A549 (cell line): ENCODE measurements around the gene MRPL14. TPM values are rescaled to one million over a fixed set of nuclear protein-coding genes. Genes with fewer than 3 reads are reported as not detected.

Experiments used
- ATAC-seq, 2 experiments: fragments of 200-7000 bp in 1 of 2; fragments of >200 bp in 1 of 2; cut with Nextera tagmentation in 1 of 2; cut with Tn5 transposase in 1 of 2; 3 replicates each; pipeline versions ENCODE4 v1.8.0 to v1.9.1; 2018 to 2020; ENCODE audit warnings: mild to moderate bottlenecking in 1 of 2, moderate library complexity in 1 of 2
- CTCF ChIA-PET: fragments of 300-600 bp; sonication (Branson Sonifier 250); formaldehyde crosslinking; extraction: SDS; loops from one replicate; lab custom pipeline; 2021; ENCODE audit warnings: antibody characterized with exemption, inconsistent platforms; lab: Yijun Ruan, JAX
- POLR2A ChIA-PET: fragments of 350-600 bp; formaldehyde crosslinking; extraction: SDS; loops from one replicate; lab custom pipeline; 2021; ENCODE audit warnings: antibody characterized with exemption, inconsistent platforms; lab: Yijun Ruan, JAX
- DNase-seq, 2 experiments: peaks; one replicate each; pipeline versions ENCODE4 v3.0.0 to v3.0.0-alpha.2; 2011 to 2016; ENCODE audit warnings: low read depth in 1 of 2, low spot score in 1 of 2
- FAIRE-seq: peaks from 2 replicates; lab custom pipeline; 2011; peaks lifted over from hg19 to GRCh38; lab: Jason Lieb, UNC
- H3K27ac ChIP-seq, 2 experiments: fragments of >200 bp; sonication (Bioruptor Twin); formaldehyde crosslinking; 3 replicates each; pipeline ENCODE4 v1.5.1; 2016 to 2017
- H3K4me1 ChIP-seq: fragments of >200 bp; sonication (Bioruptor Twin); formaldehyde crosslinking; 3 replicates; pipeline ENCODE4 v1.6.1; 2016
- H3K4me2 ChIP-seq: fragments of >200 bp; sonication (Bioruptor Twin); formaldehyde crosslinking; 3 replicates; pipeline ENCODE4 v1.6.1; 2016
- H3K4me3 ChIP-seq: fragments of >200 bp; sonication (Bioruptor Twin); formaldehyde crosslinking; 3 replicates; pipeline ENCODE4 v1.5.1; 2016
- H3K9me3 ChIP-seq: fragments of >200 bp; sonication (Bioruptor Twin); formaldehyde crosslinking; 3 replicates; pipeline ENCODE4 v1.6.1; 2016
- BHLHE40 ChIP-seq: IDR thresholded peaks from 2 replicates; pipeline ENCODE4 v1.6.1; 2012; ENCODE audit warnings: low read depth, low read length, inconsistent platforms
- CHD2 ChIP-seq: fragments of 150-350 bp; IDR thresholded peaks from 2 replicates; pipeline ENCODE4 v1.6.1; 2014; ENCODE audit warnings: low read length; ENCODE audit not compliant: partially characterized antibody
- E2F6 ChIP-seq: IDR thresholded peaks from 2 replicates; pipeline ENCODE4 v1.6.1; 2012; ENCODE audit warnings: low read depth, borderline replicate concordance
- FOSB ChIP-seq: fragments of 250-450 bp; sonication (Bioruptor Pico); IDR thresholded peaks from 2 replicates; pipeline ENCODE4 v1.5.0; 2020; ENCODE audit warnings: mild to moderate bottlenecking, moderate library complexity
- HDAC2 ChIP-seq: fragments of 200-600 bp; sonication (generic); IDR thresholded peaks from 2 replicates; pipeline ENCODE4 v1.6.1; 2016
- HEYL ChIP-seq: fragments of 250-450 bp; sonication (Bioruptor Pico); IDR thresholded peaks from 2 replicates; pipeline ENCODE4 v1.8.0; 2021; ENCODE audit warnings: mild to moderate bottlenecking, moderate library complexity
- HOXB13 ChIP-seq: fragments of 250-450 bp; sonication (Bioruptor Pico); IDR thresholded peaks from 2 replicates; pipeline ENCODE4 v1.5.0; 2020; ENCODE audit warnings: low read depth, mild to moderate bottlenecking, moderate library complexity
- JUN ChIP-seq, 2 experiments: fragments of >200 bp; sonication (Bioruptor Twin); formaldehyde crosslinking; IDR thresholded peaks; 2 replicates in 1 of 2; 3 replicates in 1 of 2; pipeline ENCODE4 v1.6.1; 2016 to 2017
- JUNB ChIP-seq: fragments of >200 bp; sonication (Bioruptor Twin); formaldehyde crosslinking; IDR thresholded peaks from 2 replicates; pipeline ENCODE4 v1.6.1; 2016
- KDM1A ChIP-seq: fragments of 200-600 bp; sonication (generic); IDR thresholded peaks from 2 replicates; pipeline ENCODE4 v1.6.1; 2016; ENCODE audit warnings: low read depth, mild to moderate bottlenecking
- KDM5A ChIP-seq: fragments of 200-600 bp; sonication (generic); IDR thresholded peaks from 2 replicates; pipeline ENCODE4 v1.6.1; 2016; ENCODE audit warnings: antibody characterized with exemption, mild to moderate bottlenecking
- MAFK ChIP-seq: fragments of 450-650 bp; IDR thresholded peaks from 2 replicates; pipeline ENCODE4 v1.6.1; 2014; ENCODE audit not compliant: partially characterized antibody
- MAX ChIP-seq: IDR thresholded peaks from 2 replicates; pipeline ENCODE4 v1.6.1; 2012
- MAZ ChIP-seq: fragments of 150-350 bp; IDR thresholded peaks from 2 replicates; pipeline ENCODE4 v1.6.1; 2014; ENCODE audit warnings: antibody characterized with exemption, low read depth, low read length, borderline replicate concordance
- PBX3 ChIP-seq: IDR thresholded peaks from 2 replicates; pipeline ENCODE4 v1.6.1; 2012
- REST ChIP-seq: fragments of 200-600 bp; sonication (generic); IDR thresholded peaks from 2 replicates; pipeline ENCODE4 v1.6.1; 2016; ENCODE audit warnings: antibody characterized with exemption, mild to moderate bottlenecking, moderate library complexity
- ZC3H11A ChIP-seq: fragments of 450-650 bp; IDR thresholded peaks from 2 replicates; pipeline ENCODE4 v1.6.1; 2014; ENCODE audit warnings: antibody characterized with exemption, mild to moderate bottlenecking
- ZFP36 ChIP-seq: fragments of 450-650 bp; IDR thresholded peaks from 2 replicates; pipeline ENCODE4 v1.6.1; 2014; ENCODE audit warnings: borderline replicate concordance; ENCODE audit not compliant: partially characterized antibody
- WGBS: methylation state at CpG from one replicate; pipeline ENCODE4 v1.1.6; 2017; ENCODE audit errors: missing lambda C conversion rate; 5-methylcytosine and 5-hydroxymethylcytosine counted together
- polyA plus RNA-seq, 4 experiments: library from polyadenylated mRNA; depleted of rRNA in 3 of 4; stranded (reverse); fragments of >200 nt; fragmentation: RNase III in 1 of 4; extraction: RNeasy Plus Mini Kit Qiagen cat#74134 plus additional on column Dnase treatment in 1 of 4; gene quantifications; 2 replicates in 3 of 4; 3 replicates in 1 of 4; pipeline ENCODE4 v1.2.3, GENCODE V29; 2011 to 2017

MRPL14 gene
- polyA plus RNA-seq, 2 of the 4 experiments (the other 2 are of a cell fraction): 47.1 to 55.3 TPM

GRCh38 chr6:44152533-44152932, 25.3 kb upstream of the MRPL14 start:
- ChIA-PET CTCF (interaction anchor here (0.7 to 1.7 kb wide), 11 partner anchors 9 to 68 kb away, joined by 3 to 8 read pairs (median 4); no protein-coding TSS in a partner anchor), POLR2A (no interaction called here)
- FAIRE-seq: no peak
- Histone ChIP-seq H3K4me2 (no peak overlapping the region), H3K4me3 (no peak overlapping the region), H3K9me3 (no peaks in the 10 kb centered on the region), H3K27ac (no peak overlapping the region), H3K4me1 (no peaks in the 10 kb centered on the region)
- ATAC-seq: no peak
- WGBS: 94% methylated on average over 9 of the region's 19 CpGs
- TF ChIP-seq MAZ (no peak), HDAC2 (no peak), ZFP36 (no peak), MAX (no peak), PBX3 (no peak), HEYL (no peak), BHLHE40 (no peak), ZC3H11A (no peak), CHD2 (no peak), FOSB (CRISPR knock-in tag) (no peak), HOXB13 (CRISPR knock-in tag) (no peak)
- DNase-seq: no peak

GRCh38 chr6:44152109-44152461, 24.8 kb upstream of the MRPL14 start:
- CTCF ChIA-PET: interaction anchor here (0.9 to 2.1 kb wide), 6 partner anchors 17 to 186 kb away, joined by 3 to 19 read pairs (median 4); no protein-coding TSS in a partner anchor
- DNase-seq (no peak), ATAC-seq (peak in 1 of 2 experiments; percentile 23; a peak in 3 of 6 replicates), FAIRE-seq (no peak)
- no peak overlapping the region for H3K27ac ChIP-seq
- no peaks in the 10 kb centered on the region for H3K9me3 ChIP-seq
- TF ChIP-seq E2F6: no peak
- no peak for TF ChIP-seq MAFK
- no peak for TF ChIP-seq JUN (IDR thresholded peaks at IDR 0.05)
- TF ChIP-seq KDM5A: no peak
- no peak for TF ChIP-seq JUNB
- TF ChIP-seq BHLHE40: no peak
- no peak for TF ChIP-seq REST
- no peak for TF ChIP-seq KDM1A
- no peak for TF ChIP-seq ZFP36
- no peak overlapping the region for H3K4me2 ChIP-seq
- WGBS: 73% methylated on average over 5 of the region's 8 CpGs
- POLR2A ChIA-PET: no interaction called here
- no peaks in the 10 kb centered on the region for H3K4me1 ChIP-seq
- H3K4me3 ChIP-seq: no peak overlapping the region
